GM23338 (cell line): ENCODE data around the gene RPS25.

Experiments used
- CREB1 ChIP-seq: fragments of 250-450 bp; sonication (Bioruptor Pico); IDR thresholded peaks from 2 replicates; pipeline ENCODE4 v1.5.0; 2020; ENCODE audit warnings: low read depth, mild to moderate bottlenecking, moderate library complexity
- EZH2 ChIP-seq: fragments of 200-600 bp; sonication (generic); IDR thresholded peaks from one replicate; pipeline ENCODE4 v1.8.0; 2017; ENCODE audit warnings: antibody characterized with exemption, mild to moderate bottlenecking, low read depth; ENCODE audit not compliant: unreplicated experiment
- EZH2phosphoT487 ChIP-seq: fragments of 200-600 bp; sonication (generic); IDR thresholded peaks from one replicate; pipeline ENCODE4 v1.8.1; 2018; ENCODE audit warnings: antibody characterized with exemption; ENCODE audit not compliant: unreplicated experiment
- JUNB ChIP-seq: IDR thresholded peaks from one replicate; pipeline ENCODE4 v1.6.1; 2016; ENCODE audit warnings: antibody characterized with exemption; ENCODE audit not compliant: unreplicated experiment
- POLR2AphosphoS5 ChIP-seq: IDR thresholded peaks from 2 replicates; pipeline ENCODE4 v1.6.1; 2016; ENCODE audit warnings: antibody characterized with exemption, low read depth
- STAT1 ChIP-seq: IDR thresholded peaks from one replicate; pipeline ENCODE4 v1.6.1; 2016; ENCODE audit warnings: antibody characterized with exemption; ENCODE audit not compliant: unreplicated experiment
- ZNF114 ChIP-seq: fragments of 250-450 bp; sonication (Bioruptor Pico); IDR thresholded peaks from 2 replicates; pipeline ENCODE4 v1.5.0; 2020; ENCODE audit warnings: mild to moderate bottlenecking, moderate library complexity
- TF ChIP-seq, protein P1 (sequence below): IDR thresholded peaks from one replicate; pipeline ENCODE4 v1.6.1; 2018; ENCODE audit warnings: antibody characterized with exemption; ENCODE audit not compliant: unreplicated experiment
- TF ChIP-seq, protein P2 (sequence below), 2 experiments: fragments of 200-600 bp in 1 of 2; sonication (generic) in 1 of 2; conservative IDR thresholded peaks; 2 replicates each; pipeline versions ENCODE4 v1.5.1 to v1.6.1; 2016 to 2017; ENCODE audit warnings: antibody characterized with exemption in 2 of 2, low read depth in 2 of 2, mild to moderate bottlenecking in 2 of 2, moderate library complexity in 1 of 2
- TF ChIP-seq, protein P3 (sequence below): fragments of 250-450 bp; sonication (Bioruptor Pico); IDR thresholded peaks from 2 replicates; pipeline ENCODE4 v1.5.0; 2020; ENCODE audit warnings: mild to moderate bottlenecking, moderate library complexity
- TF ChIP-seq, protein P4 (sequence below): IDR thresholded peaks from 2 replicates; pipeline ENCODE4 v1.6.1; 2016; ENCODE audit warnings: antibody characterized with exemption

DNA sequence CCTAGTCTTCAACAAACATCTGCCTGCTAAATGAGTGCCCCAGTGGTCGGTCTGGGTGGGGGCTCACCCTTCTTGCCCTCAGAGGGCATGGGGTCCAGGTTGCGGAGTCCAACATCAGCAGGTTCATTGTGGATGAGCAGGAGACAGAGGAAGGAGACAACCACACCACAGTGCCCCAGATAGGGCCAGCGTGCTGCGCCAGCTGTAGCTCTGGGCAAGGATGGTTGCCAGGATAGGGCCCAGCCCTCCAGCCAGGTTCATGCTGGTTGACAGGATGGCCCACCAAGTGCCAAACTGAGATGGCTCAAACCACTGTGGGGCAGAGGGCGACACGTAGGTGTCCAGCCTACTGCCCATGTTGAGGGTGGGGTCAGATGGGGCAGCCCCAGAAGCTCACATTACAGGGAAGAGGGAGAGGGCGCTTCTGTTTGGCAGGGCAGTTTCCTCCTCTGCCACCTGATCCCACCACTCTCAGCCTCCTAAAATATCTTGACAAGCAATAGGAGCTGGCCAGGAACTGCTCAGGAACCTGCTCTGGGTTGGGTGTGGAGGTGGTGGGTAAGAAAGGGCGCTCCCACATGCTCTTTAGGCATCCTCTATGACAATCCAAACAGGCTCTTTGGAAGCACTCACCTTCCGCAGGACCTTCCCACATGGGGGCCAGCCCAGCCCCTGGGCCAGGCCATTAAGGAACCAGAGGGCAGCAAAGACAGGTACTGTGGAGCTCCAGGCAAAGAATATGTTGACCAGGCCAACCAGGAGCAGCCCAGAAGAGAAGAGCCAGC is 9.6 kb upstream of the RPS25 start:
- no peak for TF ChIP-seq POLR2AphosphoS5
- TF ChIP-seq, protein P1, sequence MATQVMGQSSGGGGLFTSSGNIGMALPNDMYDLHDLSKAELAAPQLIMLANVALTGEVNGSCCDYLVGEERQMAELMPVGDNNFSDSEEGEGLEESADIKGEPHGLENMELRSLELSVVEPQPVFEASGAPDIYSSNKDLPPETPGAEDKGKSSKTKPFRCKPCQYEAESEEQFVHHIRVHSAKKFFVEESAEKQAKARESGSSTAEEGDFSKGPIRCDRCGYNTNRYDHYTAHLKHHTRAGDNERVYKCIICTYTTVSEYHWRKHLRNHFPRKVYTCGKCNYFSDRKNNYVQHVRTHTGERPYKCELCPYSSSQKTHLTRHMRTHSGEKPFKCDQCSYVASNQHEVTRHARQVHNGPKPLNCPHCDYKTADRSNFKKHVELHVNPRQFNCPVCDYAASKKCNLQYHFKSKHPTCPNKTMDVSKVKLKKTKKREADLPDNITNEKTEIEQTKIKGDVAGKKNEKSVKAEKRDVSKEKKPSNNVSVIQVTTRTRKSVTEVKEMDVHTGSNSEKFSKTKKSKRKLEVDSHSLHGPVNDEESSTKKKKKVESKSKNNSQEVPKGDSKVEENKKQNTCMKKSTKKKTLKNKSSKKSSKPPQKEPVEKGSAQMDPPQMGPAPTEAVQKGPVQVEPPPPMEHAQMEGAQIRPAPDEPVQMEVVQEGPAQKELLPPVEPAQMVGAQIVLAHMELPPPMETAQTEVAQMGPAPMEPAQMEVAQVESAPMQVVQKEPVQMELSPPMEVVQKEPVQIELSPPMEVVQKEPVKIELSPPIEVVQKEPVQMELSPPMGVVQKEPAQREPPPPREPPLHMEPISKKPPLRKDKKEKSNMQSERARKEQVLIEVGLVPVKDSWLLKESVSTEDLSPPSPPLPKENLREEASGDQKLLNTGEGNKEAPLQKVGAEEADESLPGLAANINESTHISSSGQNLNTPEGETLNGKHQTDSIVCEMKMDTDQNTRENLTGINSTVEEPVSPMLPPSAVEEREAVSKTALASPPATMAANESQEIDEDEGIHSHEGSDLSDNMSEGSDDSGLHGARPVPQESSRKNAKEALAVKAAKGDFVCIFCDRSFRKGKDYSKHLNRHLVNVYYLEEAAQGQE, result no peak
- TF ChIP-seq CREB1 (CRISPR knock-in tag), result no peak
- TF ChIP-seq, protein P2, sequence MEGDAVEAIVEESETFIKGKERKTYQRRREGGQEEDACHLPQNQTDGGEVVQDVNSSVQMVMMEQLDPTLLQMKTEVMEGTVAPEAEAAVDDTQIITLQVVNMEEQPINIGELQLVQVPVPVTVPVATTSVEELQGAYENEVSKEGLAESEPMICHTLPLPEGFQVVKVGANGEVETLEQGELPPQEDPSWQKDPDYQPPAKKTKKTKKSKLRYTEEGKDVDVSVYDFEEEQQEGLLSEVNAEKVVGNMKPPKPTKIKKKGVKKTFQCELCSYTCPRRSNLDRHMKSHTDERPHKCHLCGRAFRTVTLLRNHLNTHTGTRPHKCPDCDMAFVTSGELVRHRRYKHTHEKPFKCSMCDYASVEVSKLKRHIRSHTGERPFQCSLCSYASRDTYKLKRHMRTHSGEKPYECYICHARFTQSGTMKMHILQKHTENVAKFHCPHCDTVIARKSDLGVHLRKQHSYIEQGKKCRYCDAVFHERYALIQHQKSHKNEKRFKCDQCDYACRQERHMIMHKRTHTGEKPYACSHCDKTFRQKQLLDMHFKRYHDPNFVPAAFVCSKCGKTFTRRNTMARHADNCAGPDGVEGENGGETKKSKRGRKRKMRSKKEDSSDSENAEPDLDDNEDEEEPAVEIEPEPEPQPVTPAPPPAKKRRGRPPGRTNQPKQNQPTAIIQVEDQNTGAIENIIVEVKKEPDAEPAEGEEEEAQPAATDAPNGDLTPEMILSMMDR (conservative IDR thresholded peaks at IDR 0.05; ENCODE audit: low read depth in 2 of 2), result no peak
- no peak for TF ChIP-seq EZH2phosphoT487
- TF ChIP-seq EZH2, result no peak
- no peak for TF ChIP-seq JUNB
- no peak for TF ChIP-seq STAT1
- TF ChIP-seq, protein P3, sequence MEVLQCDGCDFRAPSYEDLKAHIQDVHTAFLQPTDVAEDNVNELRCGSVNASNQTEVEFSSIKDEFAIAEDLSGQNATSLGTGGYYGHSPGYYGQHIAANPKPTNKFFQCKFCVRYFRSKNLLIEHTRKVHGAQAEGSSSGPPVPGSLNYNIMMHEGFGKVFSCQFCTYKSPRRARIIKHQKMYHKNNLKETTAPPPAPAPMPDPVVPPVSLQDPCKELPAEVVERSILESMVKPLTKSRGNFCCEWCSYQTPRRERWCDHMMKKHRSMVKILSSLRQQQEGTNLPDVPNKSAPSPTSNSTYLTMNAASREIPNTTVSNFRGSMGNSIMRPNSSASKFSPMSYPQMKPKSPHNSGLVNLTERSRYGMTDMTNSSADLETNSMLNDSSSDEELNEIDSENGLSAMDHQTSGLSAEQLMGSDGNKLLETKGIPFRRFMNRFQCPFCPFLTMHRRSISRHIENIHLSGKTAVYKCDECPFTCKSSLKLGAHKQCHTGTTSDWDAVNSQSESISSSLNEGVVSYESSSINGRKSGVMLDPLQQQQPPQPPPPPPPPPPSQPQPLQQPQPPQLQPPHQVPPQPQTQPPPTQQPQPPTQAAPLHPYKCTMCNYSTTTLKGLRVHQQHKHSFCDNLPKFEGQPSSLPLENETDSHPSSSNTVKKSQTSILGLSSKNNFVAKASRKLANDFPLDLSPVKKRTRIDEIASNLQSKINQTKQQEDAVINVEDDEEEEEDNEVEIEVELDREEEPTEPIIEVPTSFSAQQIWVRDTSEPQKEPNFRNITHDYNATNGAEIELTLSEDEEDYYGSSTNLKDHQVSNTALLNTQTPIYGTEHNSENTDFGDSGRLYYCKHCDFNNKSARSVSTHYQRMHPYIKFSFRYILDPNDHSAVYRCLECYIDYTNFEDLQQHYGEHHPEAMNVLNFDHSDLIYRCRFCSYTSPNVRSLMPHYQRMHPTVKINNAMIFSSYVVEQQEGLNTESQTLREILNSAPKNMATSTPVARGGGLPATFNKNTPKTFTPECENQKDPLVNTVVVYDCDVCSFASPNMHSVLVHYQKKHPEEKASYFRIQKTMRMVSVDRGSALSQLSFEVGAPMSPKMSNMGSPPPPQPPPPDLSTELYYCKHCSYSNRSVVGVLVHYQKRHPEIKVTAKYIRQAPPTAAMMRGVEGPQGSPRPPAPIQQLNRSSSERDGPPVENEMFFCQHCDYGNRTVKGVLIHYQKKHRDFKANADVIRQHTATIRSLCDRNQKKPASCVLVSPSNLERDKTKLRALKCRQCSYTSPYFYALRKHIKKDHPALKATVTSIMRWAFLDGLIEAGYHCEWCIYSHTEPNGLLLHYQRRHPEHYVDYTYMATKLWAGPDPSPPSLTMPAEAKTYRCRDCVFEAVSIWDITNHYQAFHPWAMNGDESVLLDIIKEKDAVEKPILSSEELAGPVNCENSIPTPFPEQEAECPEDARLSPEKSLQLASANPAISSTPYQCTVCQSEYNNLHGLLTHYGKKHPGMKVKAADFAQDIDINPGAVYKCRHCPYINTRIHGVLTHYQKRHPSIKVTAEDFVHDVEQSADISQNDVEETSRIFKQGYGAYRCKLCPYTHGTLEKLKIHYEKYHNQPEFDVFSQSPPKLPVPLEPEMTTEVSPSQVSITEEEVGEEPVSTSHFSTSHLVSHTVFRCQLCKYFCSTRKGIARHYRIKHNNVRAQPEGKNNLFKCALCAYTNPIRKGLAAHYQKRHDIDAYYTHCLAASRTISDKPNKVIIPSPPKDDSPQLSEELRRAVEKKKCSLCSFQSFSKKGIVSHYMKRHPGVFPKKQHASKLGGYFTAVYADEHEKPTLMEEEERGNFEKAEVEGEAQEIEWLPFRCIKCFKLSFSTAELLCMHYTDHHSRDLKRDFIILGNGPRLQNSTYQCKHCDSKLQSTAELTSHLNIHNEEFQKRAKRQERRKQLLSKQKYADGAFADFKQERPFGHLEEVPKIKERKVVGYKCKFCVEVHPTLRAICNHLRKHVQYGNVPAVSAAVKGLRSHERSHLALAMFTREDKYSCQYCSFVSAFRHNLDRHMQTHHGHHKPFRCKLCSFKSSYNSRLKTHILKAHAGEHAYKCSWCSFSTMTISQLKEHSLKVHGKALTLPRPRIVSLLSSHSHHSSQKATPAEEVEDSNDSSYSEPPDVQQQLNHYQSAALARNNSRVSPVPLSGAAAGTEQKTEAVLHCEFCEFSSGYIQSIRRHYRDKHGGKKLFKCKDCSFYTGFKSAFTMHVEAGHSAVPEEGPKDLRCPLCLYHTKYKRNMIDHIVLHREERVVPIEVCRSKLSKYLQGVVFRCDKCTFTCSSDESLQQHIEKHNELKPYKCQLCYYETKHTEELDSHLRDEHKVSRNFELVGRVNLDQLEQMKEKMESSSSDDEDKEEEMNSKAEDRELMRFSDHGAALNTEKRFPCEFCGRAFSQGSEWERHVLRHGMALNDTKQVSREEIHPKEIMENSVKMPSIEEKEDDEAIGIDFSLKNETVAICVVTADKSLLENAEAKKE (CRISPR knock-in tag), result no peak
- no peak for TF ChIP-seq ZNF114
- TF ChIP-seq, protein P4, sequence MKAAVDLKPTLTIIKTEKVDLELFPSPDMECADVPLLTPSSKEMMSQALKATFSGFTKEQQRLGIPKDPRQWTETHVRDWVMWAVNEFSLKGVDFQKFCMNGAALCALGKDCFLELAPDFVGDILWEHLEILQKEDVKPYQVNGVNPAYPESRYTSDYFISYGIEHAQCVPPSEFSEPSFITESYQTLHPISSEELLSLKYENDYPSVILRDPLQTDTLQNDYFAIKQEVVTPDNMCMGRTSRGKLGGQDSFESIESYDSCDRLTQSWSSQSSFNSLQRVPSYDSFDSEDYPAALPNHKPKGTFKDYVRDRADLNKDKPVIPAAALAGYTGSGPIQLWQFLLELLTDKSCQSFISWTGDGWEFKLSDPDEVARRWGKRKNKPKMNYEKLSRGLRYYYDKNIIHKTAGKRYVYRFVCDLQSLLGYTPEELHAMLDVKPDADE, result no peak
